GM19395 (cell line): ENCODE results near the gene STEAP2.

Source experiments
- ATAC-seq: cut with Tn5 transposase; IDR thresholded peaks from one replicate; pipeline ENCODE4 v1.9.1; 2021; ENCODE audit warnings: mild to moderate bottlenecking, moderate library complexity; ENCODE audit not compliant: unreplicated experiment

The STEAP2 gene

DNA sequence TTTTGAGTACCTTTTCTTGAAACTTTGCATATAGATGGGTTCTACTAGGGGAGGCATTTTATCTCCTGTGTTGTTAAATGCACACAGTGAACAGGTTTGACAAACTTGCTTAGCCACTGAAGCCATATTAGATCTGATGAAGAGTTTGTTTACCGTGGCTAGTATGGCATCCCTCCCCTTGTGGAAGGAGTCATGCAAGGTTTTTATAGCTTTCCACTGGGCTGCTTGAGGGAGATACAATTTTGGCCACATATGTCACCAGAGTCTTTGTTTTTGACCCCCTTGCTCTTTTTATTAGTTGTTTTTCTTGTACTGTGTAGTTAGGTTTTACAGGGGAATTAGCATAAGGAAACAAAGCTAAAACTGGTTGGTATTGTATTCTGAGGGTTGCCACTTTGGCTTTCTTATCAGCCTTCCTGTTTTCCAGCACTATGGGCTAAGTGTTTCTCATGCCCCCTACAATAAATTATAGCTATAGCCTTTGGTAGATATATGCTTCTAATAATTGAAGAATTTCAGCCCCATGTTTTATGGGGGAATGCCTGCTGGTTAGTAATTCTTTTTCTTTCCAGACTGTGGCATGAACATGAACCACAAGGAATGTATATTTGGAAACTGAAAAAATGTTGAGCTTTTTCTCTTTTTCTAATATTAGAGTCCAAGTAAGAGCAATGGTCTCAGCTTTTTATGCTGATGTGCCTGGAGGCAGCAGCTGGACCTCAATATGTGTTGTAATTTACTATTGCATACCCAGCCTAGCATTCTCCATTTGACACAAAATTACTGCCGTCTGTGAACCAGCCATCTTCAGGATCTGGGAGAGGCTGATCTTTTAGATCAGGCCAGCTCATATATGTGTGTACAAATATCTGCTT, 18.4 kb upstream of the STEAP2 start:
- ATAC-seq: no peak

DNA sequence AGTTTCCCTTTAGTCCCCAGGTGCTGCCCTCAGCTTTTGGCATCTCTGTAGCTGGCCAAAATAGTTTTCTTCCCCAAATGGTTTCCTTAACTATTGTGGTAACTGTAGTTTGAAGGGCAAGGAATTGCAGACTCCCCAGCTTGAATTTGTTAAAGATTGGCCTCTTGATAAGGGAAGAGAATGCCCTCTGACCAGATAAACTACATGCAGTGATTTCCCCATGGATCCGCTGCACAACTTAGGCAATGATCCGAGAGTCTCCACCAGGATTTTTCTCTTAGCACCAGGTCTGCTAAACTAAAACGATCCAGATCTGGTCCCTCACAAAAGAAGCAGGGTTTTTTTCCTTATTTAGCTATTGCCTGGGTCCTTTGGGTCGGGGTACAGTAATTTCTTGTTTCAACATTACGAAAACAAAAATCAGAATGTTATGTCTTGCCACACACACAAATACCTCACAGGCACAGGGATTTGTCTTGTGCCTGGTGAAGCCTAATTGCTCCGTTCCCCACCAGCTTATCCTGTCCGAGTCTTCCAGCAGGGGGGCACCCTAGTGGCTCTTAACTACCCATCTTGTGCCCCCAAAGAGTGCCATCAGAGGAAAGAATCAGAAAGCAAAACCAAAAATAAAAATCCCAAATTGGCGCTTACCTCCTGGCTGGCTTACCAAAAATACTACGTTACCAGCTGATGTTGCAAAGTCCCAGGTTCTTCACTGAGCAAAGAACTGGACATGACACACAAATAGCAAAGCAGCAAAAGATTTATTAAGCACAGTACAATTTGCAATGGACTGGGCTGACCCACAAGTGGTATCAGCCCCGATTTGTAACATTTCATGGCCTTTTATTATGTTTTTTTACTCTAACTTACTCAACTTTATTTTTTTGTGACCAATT, 16.4 kb upstream of the STEAP2 start:
- ATAC-seq: no peak

DNA sequence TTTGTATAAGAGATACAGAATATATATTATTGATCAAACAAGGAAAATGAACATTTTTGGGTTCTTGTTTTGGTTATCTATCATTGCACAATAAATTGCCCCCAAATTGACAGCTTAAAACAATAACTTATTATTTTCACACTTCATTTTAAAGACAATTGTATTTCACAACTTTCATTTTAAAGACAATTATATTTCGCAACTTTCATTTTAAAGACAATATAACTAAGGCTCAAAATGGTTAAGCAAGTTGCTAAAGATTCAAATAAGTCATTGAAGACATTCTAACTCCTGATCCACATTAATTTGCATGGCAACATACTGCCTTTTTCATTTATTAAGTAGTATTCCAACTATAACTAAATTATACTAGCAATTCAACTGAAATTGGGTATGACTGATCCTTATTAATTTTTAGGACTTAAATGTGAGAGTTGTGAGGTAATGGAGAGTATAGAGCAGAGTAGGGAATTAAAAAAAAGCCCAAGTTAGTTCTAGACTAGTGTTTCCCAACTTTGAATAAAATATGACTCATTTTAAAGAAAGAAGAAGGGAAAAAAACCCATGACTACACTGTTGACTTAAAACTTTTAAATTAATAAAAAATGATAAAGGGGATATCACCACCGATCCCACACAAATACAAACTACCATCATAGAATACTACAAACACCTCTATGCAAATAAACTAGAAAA, 9.9 kb upstream of the STEAP2 start:
- ATAC-seq: no peak

DNA sequence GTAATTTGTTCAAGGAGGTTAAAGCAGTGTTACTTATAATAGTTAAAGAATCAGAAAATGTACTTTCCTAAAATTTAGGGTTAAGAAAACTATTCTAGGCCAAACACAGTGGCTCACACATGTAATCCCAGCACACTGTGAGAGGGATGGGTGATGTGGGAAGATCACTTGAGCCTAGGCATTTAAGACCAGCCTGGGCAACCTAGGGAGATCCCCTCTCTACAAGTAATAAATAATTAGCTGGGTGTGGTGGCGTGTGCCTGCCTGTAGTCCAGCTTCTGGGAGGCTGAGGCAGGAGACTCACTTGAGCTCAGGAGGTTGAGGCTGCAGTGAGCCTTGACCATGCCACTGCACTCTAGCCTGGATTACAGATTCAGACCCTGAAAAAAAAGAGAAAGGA, 3.6 kb upstream of the STEAP2 start:
- no peak for ATAC-seq

DNA sequence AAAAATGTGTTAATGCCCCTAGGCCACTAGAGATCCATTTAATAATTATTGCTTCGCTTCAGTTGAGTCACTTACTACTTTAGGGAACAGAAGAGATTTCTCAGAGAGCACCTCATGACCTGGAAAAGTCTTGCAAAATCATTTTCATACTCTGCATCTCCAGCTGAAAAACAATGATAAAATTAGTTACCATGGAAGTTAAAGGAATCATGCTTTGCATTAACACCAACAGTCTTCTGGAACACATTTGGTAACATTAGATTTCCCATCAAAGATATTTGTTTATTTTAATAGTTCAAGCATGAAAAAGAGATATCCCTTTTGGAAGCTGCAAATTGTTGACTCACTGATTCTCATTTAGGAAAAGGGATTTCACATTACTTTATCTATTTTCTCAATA, 1.8 kb upstream of the STEAP2 start:
- ATAC-seq: no peak

DNA sequence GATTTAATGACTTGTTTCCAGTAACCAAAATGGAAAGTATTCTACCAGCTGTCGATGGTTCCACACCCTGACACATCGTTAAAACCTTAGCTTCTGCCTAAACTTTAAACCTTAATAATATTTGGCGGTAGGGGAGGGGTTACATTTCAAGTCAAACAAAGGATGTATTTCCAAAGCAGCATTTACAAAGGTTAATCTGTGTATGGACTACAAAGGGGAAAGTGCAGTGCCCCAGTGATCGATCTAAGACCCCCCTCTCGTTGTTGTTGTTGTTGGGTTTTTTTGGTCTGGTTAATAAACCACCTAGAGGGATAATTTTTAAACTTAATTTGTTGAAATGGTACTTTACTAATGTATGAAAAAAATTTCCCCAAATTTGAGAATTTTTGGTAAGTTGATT, 1.1 kb upstream of the STEAP2 start:
- ATAC-seq: no peak

DNA sequence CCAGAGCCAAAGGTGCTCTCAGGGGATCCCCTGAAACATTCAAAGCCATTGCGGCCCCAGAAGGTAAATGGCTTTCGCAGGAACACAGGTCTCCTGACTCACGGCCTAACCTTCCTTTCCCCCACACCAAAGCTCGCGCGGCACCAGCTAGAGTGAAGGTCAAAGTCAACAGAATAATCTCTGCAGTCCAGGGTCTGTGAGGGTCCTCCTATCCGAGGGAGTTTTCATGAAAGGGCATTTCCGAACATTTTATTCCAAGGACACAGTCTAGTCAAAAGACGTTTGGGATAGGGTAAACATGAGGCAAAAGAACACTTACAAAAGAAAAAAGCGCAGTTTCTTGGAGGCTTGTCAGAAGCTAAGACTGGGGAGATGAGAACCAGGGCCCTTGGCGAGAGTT, 559 bp upstream of the STEAP2 start:
- peak; percentile 28 for ATAC-seq

DNA sequence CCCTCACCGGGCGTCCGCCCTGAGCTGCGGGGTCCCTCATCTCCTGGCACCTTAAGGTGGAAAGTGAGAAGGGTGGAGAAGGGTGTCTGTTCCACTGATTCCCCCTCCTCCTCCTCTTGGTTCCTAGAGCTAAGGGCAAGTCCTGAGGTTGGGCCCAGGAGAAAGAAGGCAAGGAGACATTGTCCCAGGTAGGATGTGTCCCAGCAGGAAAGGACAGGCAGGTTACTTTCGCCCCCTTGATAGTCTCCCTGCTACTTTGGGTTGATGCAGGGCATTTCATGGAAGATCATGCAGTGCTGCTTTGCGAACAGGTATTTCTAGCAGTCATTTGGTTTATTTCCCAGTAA, 582 bp downstream of the STEAP2 start:
- no peak for ATAC-seq

DNA sequence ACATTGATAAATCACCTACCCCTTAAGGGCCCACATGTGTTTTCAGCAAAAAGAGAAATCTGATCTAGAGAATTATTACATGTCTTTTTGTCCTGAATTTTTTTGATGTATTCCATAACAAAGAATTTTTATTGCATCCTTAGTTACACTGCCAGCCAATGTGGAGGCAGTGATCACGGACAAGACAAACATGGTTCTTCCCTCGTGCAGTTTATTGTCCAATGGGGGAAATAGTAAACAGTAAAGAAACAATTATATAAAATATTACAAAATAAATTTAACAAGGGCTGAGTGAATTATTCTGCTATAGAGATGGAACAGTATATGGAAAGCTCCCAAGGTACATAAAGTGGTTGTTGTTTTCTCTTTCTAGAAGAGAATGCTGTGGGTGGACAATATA, 2.0 kb downstream of the STEAP2 start:
- ATAC-seq: no peak

DNA sequence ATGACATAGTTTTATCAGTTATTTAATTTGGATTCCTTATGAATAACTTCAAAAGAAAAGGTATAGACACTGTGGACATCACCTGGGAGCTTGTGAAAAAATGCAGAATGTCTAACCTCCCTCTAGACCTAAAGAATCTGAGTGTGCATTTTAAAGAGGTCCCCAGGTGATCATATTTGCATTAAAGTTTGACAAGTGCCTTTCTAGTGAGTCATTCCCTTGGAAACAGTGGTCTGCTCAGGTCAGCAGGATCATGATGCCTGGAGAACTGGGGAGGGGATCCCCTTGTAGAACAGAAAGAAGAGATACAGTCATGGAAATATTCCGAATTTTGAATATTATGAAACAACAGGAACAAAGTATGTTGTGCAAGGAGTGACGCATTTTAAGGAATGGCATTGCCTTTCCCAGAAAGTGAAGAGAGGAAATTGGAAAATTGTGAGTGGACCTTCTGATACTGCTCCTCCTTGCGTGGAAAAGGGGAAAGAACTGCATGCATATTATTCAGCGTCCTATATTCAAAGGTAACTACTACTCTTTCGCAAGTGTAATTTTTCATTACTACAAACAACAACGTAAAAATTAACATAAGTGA, 4.6 kb downstream of the STEAP2 start:
- no peak for ATAC-seq

DNA sequence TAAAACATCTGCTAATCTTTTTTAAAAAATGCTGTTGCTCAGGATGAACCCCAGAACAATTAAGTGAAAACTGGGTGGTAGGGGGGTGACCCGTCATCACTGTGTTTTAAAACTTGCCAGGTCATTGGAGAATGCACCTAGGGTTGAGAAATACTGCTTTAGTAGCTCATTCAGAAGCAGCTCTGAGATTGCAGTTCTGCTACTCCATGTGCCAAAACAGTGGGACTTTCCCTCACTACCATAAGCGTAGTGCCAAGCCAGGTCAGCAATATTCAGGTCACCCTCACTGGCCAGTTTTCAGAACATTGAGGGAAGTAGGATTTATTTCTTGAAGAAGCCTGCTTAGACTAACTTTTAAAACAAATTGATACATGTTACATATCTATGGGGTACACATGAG, 5.2 kb downstream of the STEAP2 start:
- no peak for ATAC-seq

DNA sequence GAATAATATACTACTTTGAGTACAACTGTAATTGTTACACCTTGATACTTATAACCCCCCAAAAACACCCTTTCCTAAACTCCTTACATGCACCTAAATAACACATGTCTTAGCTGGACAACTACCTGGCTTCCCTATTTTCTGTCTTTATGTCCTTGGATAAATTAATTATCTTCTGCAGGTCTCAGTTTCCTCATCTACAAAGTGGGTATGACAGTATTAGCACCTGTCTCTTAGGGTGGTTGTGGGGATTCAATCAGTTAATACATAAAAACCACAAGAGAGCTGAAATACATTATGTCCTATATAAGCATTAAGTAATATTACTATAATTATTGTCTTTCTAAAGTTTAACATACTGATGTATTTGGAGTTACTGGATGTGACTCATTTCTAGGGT, 10.8 kb downstream of the STEAP2 start:
- ATAC-seq: no peak

DNA sequence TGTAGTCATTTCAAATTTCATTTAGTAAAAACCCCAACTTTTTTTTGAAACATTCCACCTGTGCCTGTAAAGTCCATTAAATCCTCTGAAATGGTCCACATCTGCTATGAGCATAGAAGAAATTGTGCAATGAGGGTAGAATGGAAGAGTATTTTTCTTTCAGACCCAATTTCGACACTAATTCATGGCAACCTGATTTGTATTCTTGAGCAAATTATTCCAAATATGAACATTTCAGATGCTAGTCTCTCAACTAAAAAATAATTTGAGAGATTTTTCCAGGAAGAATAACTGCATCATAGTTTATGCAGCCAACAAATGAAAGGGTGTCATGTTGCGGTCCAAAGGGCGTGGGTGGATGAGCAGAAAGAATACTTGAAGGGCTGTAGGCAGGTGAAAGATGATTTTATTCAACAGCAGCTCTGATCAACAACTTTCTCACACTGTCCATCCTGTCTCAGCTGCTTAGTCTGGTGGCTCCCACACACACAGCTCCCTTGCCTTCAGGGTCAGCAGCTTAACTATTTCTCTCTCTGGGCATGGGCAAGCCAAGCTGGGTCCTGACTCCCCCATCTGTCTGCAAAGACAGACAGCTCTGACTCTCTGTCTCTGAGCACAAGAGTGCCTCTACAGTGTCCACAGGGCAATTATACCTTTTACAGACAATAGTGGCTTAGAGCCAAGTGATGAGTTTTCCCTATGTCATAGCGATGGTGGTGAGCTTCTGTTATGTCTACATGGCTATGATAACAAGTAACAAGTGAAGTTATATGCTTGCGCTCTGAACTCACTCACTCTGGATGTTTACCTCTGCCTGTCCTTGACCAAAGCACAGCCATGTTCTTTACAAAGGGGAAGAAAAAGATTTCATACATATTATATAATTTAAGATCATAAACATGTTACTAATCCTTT, 11.5 kb downstream of the STEAP2 start:
- no peak for ATAC-seq

DNA sequence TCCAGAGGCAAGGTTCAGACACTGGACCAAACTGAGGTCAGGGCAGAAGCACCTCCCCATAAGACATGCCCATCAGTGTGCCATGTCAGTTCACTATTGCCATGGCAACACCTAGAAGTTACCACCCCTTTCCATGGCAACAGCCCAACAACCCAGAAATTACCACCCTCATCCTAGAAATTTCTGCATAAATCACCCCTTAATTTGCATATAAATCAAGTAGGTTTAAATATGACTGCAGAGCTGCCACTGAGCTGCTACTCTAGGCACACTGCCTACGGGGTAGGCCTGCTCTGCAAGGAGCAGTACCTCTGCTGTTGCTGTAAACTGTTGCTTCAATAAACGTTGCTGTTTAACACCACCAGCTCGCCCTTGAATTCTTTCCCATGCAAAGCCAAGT, 12.7 kb downstream of the STEAP2 start:
- ATAC-seq: no peak

DNA sequence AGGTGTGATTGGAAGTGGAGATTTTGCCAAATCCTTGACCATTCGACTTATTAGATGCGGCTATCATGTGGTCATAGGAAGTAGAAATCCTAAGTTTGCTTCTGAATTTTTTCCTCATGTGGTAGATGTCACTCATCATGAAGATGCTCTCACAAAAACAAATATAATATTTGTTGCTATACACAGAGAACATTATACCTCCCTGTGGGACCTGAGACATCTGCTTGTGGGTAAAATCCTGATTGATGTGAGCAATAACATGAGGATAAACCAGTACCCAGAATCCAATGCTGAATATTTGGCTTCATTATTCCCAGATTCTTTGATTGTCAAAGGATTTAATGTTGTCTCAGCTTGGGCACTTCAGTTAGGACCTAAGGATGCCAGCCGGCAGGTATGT, 13.6 kb downstream of the STEAP2 start:
- ATAC-seq: no peak

DNA sequence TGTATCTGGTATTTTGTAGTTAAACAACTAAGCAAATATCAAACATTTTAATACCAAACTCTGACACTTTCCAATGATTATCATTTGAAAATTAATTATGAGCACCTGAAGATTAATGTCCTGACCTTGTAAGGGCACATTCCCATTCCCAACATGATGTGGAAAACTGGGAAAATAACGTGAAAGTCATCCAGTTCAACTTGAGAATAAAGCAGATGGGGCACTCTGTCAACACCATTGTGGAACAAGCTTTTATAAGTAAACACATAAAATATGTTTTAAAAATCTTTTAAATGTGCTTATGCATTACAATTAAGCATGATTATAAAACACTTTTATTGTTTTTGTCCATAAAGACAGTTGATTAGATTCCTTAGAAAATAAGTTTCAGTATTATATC, 14.1 kb downstream of the STEAP2 start:
- no peak for ATAC-seq

DNA sequence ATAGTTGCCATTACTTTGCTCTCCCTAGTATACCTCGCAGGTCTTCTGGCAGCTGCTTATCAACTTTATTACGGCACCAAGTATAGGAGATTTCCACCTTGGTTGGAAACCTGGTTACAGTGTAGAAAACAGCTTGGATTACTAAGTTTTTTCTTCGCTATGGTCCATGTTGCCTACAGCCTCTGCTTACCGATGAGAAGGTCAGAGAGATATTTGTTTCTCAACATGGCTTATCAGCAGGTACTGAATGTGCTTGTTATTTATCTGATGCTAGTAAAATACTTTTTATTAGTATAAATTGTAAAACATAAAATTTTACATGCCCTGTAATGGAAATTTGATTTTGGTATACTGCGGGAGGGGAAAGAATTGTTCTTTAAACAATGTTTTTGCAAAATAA, 15.7 kb downstream of the STEAP2 start:
- no peak for ATAC-seq

DNA sequence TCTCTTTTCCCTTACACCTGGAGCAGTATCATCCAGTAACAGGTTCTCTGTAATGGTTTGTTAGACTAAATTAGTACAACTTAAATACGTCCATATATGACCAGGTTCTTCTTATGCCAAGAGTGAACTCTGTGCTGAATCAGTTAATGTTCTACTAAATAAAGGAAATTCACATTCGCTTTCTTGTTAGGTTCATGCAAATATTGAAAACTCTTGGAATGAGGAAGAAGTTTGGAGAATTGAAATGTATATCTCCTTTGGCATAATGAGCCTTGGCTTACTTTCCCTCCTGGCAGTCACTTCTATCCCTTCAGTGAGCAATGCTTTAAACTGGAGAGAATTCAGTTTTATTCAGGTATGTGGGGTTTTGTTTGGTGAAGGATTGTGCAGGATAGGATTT, 18.1 kb downstream of the STEAP2 start:
- ATAC-seq: no peak

DNA sequence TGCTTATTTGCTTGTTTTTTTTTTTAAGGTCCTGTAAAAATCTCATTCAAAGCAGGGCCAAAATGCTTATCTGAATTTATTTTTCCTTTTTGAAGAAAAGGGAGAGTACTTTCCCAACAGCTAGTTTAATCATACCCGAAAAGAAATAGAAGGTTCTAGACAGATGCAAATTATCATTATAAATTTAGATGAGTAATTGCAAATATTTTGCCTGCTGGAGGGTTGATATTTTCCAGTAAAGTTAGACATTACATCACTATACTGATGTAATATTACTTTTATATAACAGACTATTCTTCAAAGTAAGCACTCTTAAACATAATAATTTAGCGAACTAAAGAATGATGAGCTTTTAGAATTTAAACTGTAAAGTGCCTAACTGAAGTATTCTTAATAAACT, 19.3 kb downstream of the STEAP2 start:
- no peak for ATAC-seq

DNA sequence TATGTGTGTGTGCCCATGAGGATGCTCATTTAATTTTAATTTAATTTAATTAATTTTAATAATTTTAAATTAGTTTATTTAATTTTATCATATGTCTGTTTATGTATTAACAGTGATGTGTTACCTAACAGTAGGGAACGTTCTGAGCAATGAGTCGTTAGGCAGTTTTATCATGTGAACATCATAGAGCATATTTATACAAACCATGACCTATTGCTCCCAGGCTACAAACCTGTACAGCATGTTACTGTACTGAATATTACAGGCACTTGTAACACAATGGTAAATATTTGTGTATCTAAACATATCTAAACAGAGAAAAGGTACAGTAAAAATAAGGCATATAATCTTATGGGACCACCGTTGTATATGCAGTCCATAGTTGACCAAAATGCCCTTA, 19.8 kb downstream of the STEAP2 start:
- ATAC-seq: no peak
